Measurements from ENCODE around the gene DSN1. TPM values are rescaled to one million over a fixed set of nuclear protein-coding genes. Genes with fewer than 3 reads are reported as not detected.

The DSN1 gene
- total and polyA plus RNA-seq, 10 of the 15 experiments (the other 5 are each of a cell fraction or from before 2014, with no cell fraction given) = 15.3 to 33.1 (median 21.7) TPM

GRCh38 chr20:36818861-36819260 is 45.3 kb upstream of the DSN1 start (continued):
- TF ChIP-seq USF2 (IDR thresholded peaks at IDR 0.05; ENCODE audit: borderline replicate concordance, low read depth, low read length) = no peak
- no peak for TF ChIP-seq TCF7 (IDR thresholded peaks at IDR 0.05; ENCODE audit: borderline replicate concordance)
- no peak for TF ChIP-seq USF1 (IDR thresholded peaks at IDR 0.05; ENCODE audit: borderline replicate concordance, extremely low read length, insufficient read depth, low read depth, low read length)
- TF ChIP-seq NFYA (IDR thresholded peaks at IDR 0.05; ENCODE audit: borderline replicate concordance, low read depth, low read length) = no peak
- no peak for TF ChIP-seq TARDBP (IDR thresholded peaks at IDR 0.05; ENCODE audit: borderline replicate concordance)
- TF ChIP-seq MYC (IDR thresholded peaks at IDR 0.05; ENCODE audit: insufficient read depth, insufficient read length, insufficient replicate concordance, low read length, severe bottlenecking) = no peak
- no peak for TF ChIP-seq ZSCAN29 (IDR thresholded peaks at IDR 0.05)
- TF ChIP-seq CHD4 (IDR thresholded peaks at IDR 0.05) = no peak

- no peaks in the 10 kb centered on the region for H3K9me3 ChIP-seq (replicated peaks; ENCODE audit: control insufficient read depth, insufficient read depth, low read length)
- ChIA-PET SMC1A (ENCODE audit: uncharacterized antibody, unreplicated experiment) (interaction anchor here (0.6 kb wide), 1 partner anchor 70 kb away, joined by 3 read pairs; no protein-coding TSS in a partner anchor), RAD21 (ENCODE audit: unreplicated experiment) (interaction anchor here (0.9 kb wide), 1 partner anchor 10 kb away, joined by 4 read pairs; no protein-coding TSS in a partner anchor), POLR2A (interaction anchor here (0.6 to 1.8 kb wide), 2 partner anchors 17 to 57 kb away, joined by 3 to 4 read pairs; no protein-coding TSS in a partner anchor), CTCF (interaction anchor here (1.0 to 4.5 kb wide), 3 partner anchors 10 to 17 kb away, joined by 3 to 29 read pairs (median 6); no protein-coding TSS in a partner anchor)
- H3K9ac ChIP-seq (ENCODE audit: control insufficient read depth, insufficient read depth, low read length) = no peak overlapping the region
- no TSS peak for BruUV-seq (replicated peaks)
- H3K4me2 ChIP-seq (ENCODE audit: control insufficient read depth, insufficient read depth) = no peak overlapping the region
- H3K4me3 ChIP-seq = no peak overlapping the region
- no peak for TF ChIP-seq NRF1 (conservative IDR thresholded peaks at IDR 0.05; ENCODE audit: low read depth, low read length)
- no peaks in the 10 kb centered on the region for H3K4me1 ChIP-seq (ENCODE audit: control insufficient read depth, insufficient read depth, low read length)
- H2AFZ ChIP-seq (ENCODE audit: control insufficient read depth, low read depth, low read length) = no peak overlapping the region
- no peaks in the 10 kb centered on the region for H3K79me2 ChIP-seq (ENCODE audit: control insufficient read depth, insufficient read depth, low read length)
- no peaks in the 10 kb centered on the region for H3K27me3 ChIP-seq (replicated peaks in 1 of 2; ENCODE audit: control insufficient read depth in 2 of 2, insufficient read depth in 2 of 2, low read length in 1 of 2)
- H3K27ac ChIP-seq (ENCODE audit: control insufficient read depth, insufficient read depth) = no peak overlapping the region
- in situ Hi-C loops (cut with MboI) (no loop called here), intact Hi-C loops (cut with micrococcal nuclease; ENCODE audit: unreplicated experiment) (no loop called here)
- no peaks in the 10 kb centered on the region for H4K20me1 ChIP-seq (ENCODE audit: control insufficient read depth, insufficient read depth)
- DNase-seq (ENCODE audit: low read depth, low spot score) = no peak
- no peak for FAIRE-seq
- H3K36me3 ChIP-seq (ENCODE audit: control insufficient read depth in 2 of 2, insufficient read depth in 2 of 2, low read length in 1 of 2) = peaks cover 2 to 7% of the 10 kb centered on the region in 2 experiments; a peak in 3 of 4 replicates
- no peak for ATAC-seq
- WGBS (ENCODE audit: insufficient coverage, insufficient replicate concordance, low lambda C conversion rate, missing lambda C conversion rate) = 97% methylated on average over 1 of the region's 1 CpG
These were observed 44.6 kb upstream of the DSN1 start for GRCh38 chr20:36818185-36818584.
